Activated T-cell treated with anti-CD3 and anti-CD28 coated beads for 24 hours (primary cell): Measurements from ENCODE around the gene PDXDC1.
"Not testable (repeated sequence)": the region's sequence is repeated elsewhere in the genome, so short reads cannot be mapped to it uniquely, and the experiment has no call there.

Experiments used
- DNase-seq: peaks from one replicate; pipeline ENCODE4 v3.0.0-alpha.2; 2020; ENCODE audit warnings: low read depth

The PDXDC1 gene

DNA sequence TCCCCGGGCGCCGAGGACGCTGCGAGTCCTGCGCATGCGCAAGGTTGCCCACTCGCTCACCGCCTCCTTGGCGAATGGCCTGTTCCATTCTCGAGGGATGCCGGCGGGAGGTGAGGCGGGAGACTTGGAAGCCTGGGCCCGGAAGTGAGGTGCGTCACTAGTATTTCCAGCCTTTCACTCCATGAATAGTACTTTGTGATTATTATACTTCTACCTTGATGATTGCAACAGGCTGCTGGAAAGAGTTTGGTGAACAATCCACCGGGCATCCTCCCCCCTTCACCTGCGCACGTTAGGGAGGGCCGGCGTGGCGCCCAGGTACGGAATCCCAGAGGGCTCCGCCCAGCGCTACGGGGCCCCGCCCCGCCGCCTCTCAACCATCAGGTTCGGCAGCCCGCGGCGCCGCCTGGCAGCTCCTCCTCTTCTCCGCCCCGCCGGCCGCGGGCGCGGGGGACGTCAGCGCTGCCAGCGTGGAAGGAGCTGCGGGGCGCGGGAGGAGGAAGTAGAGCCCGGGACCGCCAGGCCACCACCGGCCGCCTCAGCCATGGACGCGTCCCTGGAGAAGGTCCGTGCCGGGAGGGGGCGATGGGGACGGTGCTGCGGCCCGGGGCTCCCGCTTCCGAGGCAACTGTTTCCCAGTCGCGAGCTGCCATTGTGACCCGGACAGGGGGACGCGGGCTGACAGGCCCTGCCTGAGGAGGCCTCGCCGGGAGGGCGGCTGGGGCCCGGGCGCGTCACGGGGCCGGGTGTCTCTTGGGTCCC, at the start of gene PDXDC1:
Gene PDXDC1 (plus strand): TSS at position 371 of the 762 bp plus-strand sequence. CDS start 174 bp downstream, at position 545.
- DNase-seq = peak; percentile 95

DNA sequence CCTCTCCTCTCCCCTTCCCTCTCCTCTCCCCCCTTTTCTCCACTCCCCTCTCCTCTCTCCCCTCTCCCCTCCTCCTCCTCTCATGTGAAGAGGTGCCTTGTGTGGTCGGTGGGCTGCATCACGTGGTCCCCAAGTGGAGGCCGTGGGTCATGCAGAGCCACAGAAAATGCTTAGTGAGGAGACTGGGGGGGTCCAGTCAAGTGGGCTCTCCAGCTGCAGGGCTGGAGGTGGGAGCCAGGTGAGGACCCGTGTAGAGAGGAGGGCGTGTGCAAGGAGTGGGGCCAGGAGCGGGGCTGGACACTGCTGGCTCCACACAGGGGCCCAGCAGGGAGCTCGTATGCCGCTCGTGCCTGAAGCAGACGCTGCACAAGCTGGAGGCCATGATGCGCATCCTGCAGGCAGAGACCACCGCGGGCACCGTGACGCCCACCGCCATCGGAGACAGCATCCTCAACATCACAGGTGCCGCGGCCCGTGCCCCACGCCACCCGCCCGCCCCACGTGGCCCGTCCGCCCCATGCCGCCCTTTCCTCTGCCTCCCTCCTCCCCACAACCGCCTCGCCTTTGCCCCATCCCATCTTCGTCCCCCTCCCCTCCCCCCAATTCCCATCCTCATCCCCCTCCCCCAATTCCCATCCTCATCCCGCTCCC, 46.6 kb upstream of the PDXDC1 start:
- DNase-seq = not testable (repeated sequence)

- DNase-seq = not testable (repeated sequence)
Observed at GRCh38 chr16:14929176-14929575, 45.6 kb upstream of the PDXDC1 start.

GRCh38 chr16:14930246-14930645, 44.6 kb upstream of the PDXDC1 start:
- not testable (repeated sequence) for DNase-seq

DNA sequence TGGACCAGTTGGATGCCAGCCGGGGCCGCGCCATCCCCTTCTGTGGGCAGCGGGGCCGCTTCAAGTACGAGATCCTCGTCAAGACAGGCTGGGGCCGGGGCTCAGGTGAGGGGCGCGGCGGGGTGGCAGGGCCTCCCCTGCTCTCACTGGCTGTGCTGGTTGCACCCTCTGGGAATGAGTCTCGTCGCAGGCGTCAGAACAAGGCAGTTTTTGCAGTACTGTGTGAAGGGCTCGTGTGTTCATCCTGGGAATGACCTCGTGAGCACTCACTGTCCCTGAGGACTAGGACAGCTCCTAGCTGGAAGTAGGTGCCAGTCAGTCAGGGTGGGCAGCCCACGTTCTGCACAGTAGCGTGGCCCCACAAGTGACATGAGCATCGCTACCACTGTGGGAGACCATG, 43.9 kb upstream of the PDXDC1 start:
- DNase-seq = not testable (repeated sequence)

- DNase-seq = not testable (repeated sequence)
Observed at GRCh38 chr16:14932581-14933375, 42.0 kb upstream of the PDXDC1 start.

DNA sequence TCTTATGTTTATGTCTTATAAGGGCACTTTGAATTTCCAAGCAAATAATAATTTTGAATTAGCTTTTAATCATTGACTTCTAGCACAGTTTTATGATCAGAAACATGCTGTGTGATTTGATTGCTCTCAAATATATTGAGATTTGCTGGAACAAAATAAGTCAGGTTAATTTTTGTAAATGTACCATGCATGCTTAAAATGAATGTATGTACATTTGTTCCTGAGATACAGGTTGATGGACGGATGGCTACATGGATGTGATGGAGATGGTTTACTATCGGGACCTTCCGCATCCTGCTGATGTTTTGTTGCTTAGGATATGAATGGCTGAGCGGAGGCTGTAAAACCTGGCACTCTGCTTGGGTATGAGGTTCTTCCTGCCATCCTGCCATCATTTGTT, 37.7 kb upstream of the PDXDC1 start, which contains the start of gene NPIPA1:
Gene NPIPA1 (plus strand): TSS at position 301 of the 400 bp plus-strand sequence. CDS start 0 bp downstream, at position 301.
- DNase-seq = not testable (repeated sequence)

- not testable (repeated sequence) for DNase-seq
Observed at GRCh38 chr16:14937994-14938393, 36.8 kb upstream of the PDXDC1 start.

DNA sequence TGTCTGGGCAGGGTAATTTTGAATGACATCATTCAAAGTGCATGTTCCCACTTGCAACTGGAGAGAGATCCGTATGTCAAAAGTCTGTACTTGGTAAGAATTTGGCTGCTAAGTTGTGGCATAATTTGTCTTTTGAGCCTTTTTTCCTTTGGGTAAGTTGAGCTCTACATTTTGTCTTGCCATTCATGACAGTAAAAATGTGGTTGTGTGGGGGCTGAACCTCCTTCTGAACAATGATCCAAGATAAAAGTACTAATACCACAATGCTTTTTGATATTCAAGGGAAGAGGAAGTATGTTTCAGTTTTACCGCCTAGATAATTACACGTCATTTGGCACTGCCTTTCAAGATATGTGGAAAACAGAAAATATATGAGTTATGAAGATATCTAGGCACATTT, 32.1 kb upstream of the PDXDC1 start:
- DNase-seq = not testable (repeated sequence)

GRCh38 chr16:14955546-14956231, 19.1 kb upstream of the PDXDC1 start:
- no peak for DNase-seq

DNA sequence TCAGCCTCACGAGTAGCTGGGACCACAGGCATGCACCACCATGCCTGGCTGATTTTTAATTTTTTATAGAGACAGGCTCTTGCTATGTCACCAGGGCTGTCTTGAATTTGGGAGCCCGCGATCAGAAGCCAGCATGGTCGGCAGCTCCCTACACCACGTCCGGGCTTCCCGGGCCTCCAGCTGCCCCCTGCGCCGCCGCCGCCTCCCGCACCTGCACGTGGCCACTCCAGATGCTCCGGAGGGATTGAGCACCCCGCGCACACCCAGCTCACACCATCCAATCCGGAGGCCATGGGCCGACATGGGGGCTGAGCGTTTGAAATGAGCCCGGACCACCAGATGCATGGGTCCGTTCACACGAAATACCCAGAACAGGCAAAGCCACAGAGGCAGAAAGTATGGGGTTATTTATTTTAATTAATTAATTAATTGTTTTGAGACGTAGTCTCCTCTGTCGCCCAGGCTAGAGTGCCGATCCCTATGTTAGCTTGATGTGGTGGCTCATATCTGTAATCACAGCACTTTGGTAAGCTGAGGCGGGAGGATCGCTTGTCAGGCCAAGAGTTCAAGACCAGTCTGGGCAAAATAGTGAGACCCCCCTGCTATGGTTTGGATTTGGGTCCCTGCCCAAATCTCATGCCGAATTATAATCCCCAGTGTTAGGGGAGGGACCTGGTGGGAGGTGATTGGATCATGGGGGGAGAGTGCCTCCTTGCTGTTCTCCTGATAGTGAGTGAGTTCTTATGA, 17.1 kb upstream of the PDXDC1 start:
- no peak for DNase-seq

GRCh38 chr16:14958323-14958600, 16.6 kb upstream of the PDXDC1 start:
- DNase-seq = no peak

DNA sequence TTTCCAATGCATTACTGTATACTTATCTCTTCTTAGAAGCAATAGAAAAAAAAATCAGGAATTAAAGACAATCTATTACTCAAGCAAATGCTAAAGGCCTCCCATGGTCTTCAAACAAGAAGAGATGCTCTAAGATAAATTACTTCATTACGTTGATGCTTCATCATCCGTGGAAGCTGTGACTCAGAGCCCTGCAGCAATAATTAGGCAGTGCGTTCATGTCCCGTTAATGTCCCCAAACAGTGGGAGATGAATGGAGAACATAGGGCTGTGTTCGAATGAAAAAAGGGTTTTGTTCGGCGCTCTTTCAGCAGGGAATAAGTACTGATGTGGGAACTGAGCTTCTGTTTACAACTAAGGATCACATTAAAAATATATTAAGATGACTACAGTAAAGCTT, 15.9 kb upstream of the PDXDC1 start:
- DNase-seq = no peak

- DNase-seq = no peak
Observed at GRCh38 chr16:14961405-14962186, 13.2 kb upstream of the PDXDC1 start.

DNA sequence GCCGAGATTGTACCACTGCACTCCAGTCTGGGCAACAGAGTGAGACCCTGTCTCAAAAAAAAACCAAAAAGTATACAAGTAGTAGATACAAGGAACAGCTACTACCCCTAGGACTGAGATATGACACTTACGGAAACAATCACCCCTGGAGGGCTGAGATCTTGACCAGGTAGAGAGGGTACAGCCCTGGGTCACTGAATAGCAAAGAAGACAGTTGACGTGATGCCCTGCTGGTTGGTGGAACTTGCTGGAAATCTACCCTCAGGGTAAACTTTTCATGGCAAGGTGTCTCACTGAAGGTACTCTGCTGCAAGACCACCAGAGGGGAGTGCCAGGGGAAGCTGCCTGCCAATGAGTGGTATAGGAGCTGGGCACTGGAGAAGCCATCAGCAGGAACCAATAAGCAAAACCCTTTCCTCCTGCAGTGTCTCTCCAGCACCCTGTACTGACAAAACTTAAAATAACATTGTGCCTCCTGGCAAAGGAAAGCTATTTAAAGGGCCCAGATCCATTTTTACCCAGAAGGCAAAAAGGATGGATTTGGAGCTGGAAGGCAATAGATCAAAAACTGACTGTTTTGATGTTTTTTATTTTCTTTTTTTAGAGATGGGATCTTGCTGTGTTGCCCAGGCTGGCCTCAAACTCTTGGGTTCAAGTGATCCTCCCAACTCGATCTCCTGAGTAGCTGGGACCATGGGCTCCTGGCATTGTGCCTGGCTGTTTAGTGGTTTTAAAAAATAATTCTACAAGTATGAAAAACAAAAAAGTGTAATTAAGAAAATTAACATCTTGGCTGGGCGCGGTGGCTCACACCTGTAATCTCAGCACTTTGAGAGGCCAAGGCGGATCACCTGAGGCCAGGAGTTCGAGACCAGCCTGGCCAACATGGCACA, 11.3 kb upstream of the PDXDC1 start:
- DNase-seq = no peak

DNA sequence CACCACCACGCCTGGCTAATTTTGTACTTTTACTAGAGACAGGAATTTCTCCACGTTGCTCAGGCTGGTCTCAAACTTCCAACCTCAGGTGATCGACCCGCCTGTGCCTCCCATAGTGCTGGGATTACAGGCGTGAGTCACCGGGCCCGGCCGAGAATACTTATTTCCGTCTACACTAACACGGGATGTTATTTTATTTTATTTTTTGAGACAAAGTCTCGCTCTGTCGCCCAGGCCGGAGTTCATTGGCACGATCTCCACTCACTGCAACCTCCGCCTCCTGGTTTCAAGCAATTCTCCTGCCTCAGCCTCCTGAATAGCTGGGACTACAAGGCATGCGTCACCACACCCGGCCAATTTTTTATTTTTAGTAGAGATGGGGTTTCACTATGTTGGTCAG, 9.5 kb upstream of the PDXDC1 start:
- no peak for DNase-seq

- DNase-seq = not testable (repeated sequence)
Observed at GRCh38 chr16:14969795-14970194, 5.0 kb upstream of the PDXDC1 start.

DNA sequence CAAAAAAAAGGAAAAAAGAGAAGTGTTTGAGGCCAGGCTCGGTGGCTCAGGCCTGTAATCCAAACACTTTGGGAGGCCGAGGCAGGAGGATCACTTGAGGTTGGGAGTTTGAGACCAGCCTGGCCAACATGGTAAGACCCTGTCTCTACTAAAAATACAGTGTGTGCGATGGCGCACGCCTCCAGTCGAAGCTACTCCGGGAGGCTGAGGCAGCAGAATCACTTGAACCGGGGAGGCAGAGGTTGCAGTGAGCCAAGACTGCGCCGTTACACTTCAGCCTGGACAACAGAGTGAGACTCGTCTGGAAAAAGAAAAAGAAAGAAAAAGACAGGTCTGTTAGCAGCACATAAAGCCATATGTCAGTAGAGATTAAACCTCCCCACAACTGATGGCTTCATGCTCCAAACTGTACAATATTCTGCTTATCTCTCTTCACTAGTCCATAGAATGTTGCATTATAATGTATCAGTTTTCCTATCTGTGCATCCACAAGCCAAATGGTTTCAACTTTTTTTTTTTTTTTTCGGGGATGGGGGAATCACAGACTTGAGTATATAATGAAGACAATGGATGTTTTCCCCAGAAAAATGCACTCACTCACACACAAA, 3.1 kb upstream of the PDXDC1 start:
- not testable (repeated sequence) for DNase-seq

GRCh38 chr16:14973785-14974322, 972 bp upstream of the PDXDC1 start:
- not testable (repeated sequence) for DNase-seq
